NCI-H524 treated with DMSO at 0.1 percent for 48 hours (cell line): ENCODE results near the gene ZBTB21.

Experiments
- DNase-seq: peaks from one replicate; lab custom pipeline; 2025; lab: John Stamatoyannopoulos, UW

The ZBTB21 gene

GRCh38 chr21:42009831-42010506 is at the start of gene ZBTB21:
Gene ZBTB21 (minus strand): TSS chr21:42010360. CDS start chr21:41994095, 16,265 bp downstream.
- DNase-seq, result peak; percentile 87

GRCh38 chr21:42059721-42060120 is 49.6 kb upstream of the ZBTB21 start:
- no peak for DNase-seq

- DNase-seq, result no peak
These were observed 49.0 kb upstream of the ZBTB21 start for GRCh38 chr21:42059141-42059540.

GRCh38 chr21:42058631-42059111 is 48.5 kb upstream of the ZBTB21 start:
- DNase-seq, result no peak

GRCh38 chr21:42057851-42058437 is 47.8 kb upstream of the ZBTB21 start:
- no peak for DNase-seq

- DNase-seq, result no peak
These were observed 47.0 kb upstream of the ZBTB21 start for GRCh38 chr21:42056996-42057689.

GRCh38 chr21:42056468-42056867 is 46.3 kb upstream of the ZBTB21 start:
- DNase-seq, result no peak

GRCh38 chr21:42055425-42055824 is 45.3 kb upstream of the ZBTB21 start:
- DNase-seq, result no peak

- DNase-seq, result no peak
These were observed 41.6 kb upstream of the ZBTB21 start for GRCh38 chr21:42051788-42052187.

- DNase-seq, result no peak
These were observed 39.6 kb upstream of the ZBTB21 start for GRCh38 chr21:42049578-42050430.

- no peak for DNase-seq
These were observed 38.9 kb upstream of the ZBTB21 start for GRCh38 chr21:42048870-42049577.

GRCh38 chr21:42047821-42048613 is 37.9 kb upstream of the ZBTB21 start:
- no peak for DNase-seq

GRCh38 chr21:42044871-42045495 is 34.8 kb upstream of the ZBTB21 start:
- DNase-seq, result no peak

- no peak for DNase-seq
These were observed 33.8 kb upstream of the ZBTB21 start for GRCh38 chr21:42043961-42044360.

- DNase-seq, result no peak
These were observed 33.2 kb upstream of the ZBTB21 start for GRCh38 chr21:42043201-42043895.

GRCh38 chr21:42042651-42043050 is 32.5 kb upstream of the ZBTB21 start:
- no peak for DNase-seq

GRCh38 chr21:42041711-42042110 is 31.6 kb upstream of the ZBTB21 start:
- no peak for DNase-seq

- DNase-seq, result no peak
These were observed 31.1 kb upstream of the ZBTB21 start for GRCh38 chr21:42041246-42041645.

GRCh38 chr21:42040411-42041180 is 30.4 kb upstream of the ZBTB21 start:
- no peak for DNase-seq
